NCI-H2196 (cell line): ENCODE data around the gene MLYCD.

Experiments used
- DNase-seq: peaks from one replicate; lab custom pipeline; 2025; ENCODE audit not compliant: unreplicated experiment; lab: John Stamatoyannopoulos, UW

Gene MLYCD

DNA sequence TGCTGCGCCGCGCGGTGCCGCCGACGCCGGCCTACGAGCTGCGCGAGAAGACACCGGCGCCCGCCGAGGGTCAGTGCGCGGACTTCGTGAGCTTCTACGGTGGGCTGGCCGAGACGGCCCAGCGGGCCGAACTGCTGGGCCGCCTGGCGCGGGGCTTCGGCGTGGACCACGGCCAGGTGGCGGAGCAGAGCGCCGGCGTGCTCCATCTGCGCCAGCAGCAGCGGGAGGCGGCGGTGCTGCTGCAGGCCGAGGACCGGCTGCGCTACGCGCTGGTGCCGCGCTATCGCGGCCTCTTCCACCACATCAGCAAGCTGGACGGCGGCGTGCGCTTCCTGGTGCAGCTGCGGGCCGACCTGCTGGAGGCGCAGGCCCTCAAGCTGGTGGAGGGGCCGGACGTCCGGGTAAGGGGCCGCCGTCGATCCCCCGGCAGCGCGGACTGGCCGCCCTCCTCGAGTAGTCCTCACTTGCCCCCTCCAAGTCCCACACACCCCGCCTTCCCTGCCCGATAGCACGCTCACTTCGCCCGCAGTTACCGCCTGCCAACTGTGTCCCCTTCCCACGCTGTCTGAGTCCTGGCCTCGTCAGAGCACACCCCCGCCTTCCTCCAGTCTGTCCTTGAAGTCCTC, 470 bp downstream of the MLYCD start:
- peak; percentile 10 for DNase-seq

DNA sequence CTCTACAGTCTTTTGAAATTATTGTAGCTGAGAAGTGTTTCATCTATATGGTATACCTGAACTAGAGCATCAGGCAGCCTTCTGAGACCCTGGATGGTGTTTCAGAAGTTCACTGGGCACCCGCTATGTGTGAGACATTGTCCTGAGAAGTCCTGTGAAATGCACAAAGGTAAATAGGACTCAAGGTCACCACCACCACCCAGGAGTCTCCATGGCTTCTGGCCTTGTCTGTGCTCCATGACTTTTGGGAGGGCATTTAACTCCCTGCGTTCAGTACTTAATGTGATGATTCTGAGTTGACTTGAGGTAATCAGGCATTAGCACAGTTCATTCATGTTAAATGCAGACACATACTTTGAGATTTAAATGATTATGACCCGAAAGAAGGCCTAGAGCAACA, 1.1 kb downstream of the MLYCD start:
- no peak for DNase-seq

DNA sequence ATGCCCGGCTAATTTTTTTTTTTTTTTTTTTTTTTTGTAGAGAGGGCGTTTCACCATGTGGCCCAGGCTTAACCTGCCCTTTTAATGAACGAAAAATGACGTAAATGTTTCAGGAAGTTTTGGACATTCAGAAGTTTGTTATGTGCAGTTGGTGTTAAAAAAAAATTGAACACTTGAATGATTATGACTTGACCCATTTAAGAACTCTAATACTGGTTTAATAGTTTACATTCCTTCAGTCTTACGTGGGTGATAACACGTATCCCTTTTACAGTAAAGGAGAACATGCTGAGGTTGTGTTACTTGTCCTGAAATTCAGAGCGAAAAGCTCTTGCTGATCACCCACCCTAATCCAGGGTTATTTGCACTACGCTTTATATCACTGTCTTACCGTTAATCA, 1.7 kb downstream of the MLYCD start:
- DNase-seq = no peak

DNA sequence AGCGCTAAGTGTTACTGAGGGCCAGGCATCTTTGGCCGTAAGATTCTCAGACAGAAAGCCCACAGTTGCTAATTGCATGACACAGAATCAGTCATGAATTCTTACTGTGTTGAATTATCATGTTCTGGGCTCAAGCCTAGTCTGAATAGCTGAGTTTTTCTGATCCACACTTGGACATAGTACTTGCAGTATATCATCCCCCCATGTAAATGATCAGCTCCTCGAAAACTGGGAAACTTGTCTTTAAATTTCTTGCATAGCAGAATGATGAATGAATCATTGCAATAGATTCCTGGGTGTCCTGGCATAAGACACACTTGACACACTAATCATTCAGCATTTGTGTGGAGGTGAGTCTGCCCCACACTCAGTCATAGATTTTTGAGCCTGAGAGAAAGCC, 2.2 kb downstream of the MLYCD start:
- DNase-seq = no peak

DNA sequence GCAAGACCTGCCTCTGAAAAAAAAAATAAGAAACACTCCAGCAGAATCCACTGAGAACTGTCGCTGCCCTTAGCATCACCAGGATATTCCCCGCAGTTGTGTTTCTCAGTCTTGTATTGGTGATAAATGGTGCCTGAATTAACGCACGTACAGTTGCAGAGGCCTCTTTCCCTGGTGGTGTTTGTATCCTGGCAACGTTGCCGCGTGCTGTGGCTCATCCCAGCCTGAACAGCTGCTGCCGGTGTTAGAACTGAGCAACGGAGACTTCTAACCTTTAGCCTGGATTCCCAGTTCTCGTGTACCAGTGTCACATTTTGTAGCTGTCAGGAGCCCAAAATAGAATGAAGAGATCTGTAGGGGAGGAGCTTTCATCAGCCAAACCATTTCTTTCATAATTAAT, 4.8 kb downstream of the MLYCD start:
- no peak for DNase-seq

DNA sequence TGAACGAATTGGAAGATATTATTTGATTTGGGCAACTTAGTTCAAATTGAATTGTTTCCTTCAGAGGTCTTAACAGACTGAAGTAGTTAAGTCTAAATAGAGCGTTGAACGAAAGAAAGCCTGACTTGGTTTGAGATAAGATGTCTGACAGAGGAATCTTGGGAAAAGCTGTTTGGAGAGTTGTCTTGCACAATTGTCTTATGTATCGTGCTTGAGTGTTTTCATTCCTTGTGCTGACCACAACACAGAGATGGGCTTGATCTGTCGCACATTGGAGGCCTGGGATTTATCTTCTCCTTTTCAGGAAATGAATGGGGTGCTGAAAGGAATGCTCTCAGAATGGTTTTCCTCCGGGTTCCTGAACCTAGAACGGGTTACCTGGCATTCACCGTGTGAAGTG, 7.8 kb downstream of the MLYCD start:
- no peak for DNase-seq

DNA sequence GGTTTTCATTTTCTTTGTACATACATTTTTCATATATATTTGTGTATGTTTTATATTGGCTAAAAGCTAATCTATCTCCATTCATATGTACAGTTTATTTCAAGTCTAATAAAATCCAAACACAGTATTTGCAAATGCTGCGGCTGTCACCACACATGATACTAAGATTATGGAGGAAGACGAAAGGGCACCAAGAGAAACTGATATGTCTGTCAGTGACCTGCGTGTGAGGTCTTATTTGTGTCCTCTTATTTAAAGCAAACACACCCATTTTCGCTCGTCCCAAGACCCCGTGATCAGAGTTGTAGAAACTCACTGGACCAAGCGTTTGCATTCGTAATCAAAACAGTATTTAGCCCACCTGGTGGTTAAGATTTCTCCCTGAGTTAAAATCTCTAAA, 8.2 kb downstream of the MLYCD start:
- DNase-seq = no peak

DNA sequence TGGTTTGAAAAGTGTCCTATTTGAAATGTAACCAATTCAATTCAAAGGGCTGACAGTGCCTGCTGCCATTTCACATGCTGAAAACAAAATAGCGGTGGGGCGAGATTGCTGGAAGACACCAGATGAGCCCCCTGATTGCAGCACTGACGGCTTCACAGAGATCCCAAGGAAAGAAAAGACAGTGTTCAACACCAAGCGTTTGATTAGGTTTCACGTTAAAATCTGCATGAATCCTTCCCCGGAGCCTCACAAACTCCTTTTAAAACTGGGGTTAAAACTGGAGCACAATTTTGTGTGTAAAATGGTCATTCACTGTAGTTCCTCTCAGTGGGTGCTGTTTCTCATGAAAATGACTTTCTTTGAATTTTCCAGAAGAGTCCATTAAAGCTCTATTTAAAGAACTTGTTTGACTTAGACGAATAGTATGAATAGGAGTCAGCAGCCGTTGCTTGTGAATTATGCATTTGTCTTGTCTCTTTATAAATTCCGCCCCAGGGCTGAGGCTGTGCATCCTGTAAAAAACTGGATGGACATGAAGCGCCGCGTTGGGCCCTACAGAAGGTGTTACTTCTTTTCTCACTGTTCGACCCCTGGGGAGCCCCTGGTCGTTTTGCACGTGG, 8.8 kb downstream of the MLYCD start:
- DNase-seq = no peak

DNA sequence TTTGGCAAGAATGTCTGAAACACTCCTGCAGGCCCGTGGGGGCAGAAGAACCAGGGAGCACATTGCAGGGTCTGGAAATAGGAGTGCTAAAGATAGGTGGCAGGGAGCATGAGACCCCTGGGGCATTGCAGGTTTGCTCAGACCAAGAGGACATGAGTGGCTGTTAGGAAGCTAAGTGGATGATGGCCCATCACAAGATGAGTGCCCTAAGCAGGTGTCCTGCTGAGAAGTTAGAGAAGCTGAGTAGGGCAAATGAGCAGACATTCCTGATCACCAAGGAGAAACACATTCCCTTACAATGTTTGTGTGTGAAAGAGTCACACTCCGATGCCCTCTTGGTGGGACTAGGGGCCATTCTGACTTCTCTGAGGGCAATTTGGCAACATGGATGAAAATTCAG, 9.9 kb downstream of the MLYCD start:
- DNase-seq = no peak

DNA sequence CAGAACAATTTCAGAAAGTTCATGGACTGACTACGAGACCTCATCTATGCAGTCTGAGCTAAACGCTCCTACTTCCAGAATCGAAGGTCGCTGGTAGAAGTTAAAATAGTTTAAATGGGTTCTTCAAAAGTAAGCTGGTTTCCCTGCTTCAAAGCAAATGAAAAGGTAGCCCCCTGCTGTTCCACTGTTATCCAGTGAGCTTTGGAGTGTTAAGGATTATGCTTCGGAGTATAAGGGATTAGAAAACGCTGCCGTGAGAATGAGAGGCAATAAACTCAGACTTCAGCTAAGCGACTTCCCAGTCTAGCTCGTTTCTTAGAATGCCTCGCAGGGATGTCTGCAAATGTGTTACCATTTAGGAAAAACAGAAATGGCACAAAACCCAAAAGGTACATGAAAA, 12.4 kb downstream of the MLYCD start:
- DNase-seq = no peak

DNA sequence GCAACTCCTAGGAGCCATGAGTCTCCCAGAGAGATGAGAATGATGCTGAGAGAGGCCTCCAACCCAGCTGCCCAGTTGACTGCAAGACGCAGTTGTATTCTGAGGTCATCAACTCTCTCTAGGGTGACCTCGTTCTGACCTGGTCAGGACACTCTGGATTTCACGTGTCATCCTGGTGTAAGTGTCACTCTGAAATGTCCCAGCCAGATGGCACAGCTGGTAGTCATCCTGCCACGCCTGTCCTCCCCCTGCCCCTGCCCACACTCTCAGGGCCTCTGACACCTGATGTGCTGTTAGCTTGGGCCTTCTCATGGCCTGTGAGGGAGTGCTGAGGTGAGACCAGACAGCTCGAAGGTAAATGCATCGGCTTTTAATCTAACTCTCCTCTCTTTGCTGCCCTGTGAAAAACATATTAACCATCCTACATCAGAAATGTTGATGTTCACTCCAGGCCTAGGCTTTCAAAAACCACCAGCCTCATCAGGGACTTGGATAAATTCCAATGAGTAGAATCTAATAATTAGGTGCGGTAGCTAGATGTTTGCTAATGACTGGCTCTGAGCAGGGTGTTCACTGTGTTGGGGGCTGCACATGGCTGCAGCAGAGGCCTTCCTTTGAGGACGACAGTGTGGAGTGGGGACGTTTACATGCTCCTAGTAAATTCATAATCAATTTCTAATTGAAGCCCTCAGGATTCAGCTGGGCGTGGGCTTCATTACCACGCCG, 13.8 kb downstream of the MLYCD start:
- no peak for DNase-seq

DNA sequence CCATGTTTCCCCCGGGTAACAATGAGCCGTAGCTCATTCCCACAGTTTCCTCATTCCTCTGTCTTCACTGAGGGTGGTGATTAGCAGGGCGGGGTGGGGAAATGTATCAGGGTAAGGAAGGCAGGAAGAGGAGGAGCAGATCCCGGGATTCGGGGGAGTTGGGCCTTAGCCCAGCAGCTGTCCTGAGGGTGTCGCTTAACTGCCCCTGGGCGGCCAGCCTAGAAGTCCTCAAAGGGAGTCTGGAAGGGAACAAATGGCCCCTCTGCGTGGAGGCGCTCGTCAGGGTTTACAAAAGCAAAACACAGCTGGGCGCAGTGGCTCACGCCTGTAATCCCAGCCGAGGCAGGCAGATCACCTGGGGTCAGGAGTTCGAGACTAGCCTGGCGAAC, 14.3 kb downstream of the MLYCD start:
- no peak for DNase-seq

DNA sequence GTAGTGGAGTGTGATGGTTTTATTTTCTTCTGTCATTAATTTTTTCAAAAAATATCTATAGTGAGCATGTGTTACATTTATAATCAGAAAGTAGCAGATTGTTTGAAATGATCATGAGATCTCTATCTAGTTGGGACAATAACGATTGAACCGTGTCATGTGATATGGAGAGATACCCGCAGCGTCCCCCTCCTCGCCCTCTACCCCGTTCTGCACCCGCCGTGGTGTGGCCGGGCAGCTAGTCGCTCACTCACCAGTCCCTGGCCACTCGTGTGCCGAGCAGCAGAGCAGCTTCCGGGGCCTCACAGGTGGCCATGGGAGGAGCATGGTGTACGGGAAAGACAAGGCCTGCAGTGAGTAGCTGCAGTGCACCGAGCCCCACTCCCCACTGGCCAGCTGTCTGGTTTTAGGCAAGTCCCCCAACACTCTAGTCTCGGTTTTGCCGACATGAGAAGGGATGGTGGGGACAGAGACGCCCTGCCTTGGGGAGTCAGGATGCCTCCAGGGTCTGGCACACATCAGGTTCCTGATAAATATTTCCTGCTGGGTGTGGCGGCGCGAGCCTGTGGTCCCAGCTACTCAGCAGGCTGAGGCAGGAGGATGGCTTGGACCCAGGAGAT, 15.3 kb downstream of the MLYCD start:
- DNase-seq = no peak

DNA sequence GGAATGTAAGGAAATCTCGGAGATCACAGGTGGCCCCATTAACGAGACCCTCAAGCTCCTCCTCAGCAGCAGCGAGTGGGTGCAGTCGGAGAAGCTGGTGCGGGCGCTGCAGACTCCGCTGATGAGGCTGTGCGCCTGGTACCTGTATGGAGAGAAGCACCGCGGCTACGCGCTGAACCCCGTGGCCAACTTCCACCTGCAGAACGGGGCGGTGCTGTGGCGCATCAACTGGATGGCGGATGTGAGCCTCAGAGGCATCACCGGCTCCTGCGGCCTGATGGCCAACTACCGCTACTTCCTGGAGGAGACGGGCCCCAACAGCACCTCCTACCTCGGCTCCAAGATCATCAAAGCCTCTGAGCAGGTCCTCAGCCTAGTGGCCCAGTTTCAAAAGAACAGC, 16.2 kb downstream of the MLYCD start:
- no peak for DNase-seq

DNA sequence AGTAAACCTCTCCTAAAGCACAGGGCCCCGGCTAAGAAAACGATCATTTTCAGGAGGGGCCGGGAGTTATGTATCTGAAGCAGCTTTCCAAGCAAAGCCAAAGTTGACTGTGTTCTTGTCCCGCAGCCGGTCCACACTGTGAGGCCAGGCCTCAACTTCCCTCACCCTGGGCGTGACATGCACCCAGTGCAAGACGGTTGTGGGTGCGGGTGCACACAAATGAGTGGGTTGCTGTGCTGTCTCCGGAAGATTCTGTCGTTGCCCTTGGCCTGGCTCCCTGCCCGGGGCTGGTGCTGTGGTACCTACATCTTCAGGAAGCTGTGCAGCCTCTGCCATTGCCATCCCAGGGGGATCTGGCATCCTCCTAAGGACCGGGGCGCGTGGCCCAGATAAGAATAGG, 16.6 kb downstream of the MLYCD start:
- DNase-seq = no peak

DNA sequence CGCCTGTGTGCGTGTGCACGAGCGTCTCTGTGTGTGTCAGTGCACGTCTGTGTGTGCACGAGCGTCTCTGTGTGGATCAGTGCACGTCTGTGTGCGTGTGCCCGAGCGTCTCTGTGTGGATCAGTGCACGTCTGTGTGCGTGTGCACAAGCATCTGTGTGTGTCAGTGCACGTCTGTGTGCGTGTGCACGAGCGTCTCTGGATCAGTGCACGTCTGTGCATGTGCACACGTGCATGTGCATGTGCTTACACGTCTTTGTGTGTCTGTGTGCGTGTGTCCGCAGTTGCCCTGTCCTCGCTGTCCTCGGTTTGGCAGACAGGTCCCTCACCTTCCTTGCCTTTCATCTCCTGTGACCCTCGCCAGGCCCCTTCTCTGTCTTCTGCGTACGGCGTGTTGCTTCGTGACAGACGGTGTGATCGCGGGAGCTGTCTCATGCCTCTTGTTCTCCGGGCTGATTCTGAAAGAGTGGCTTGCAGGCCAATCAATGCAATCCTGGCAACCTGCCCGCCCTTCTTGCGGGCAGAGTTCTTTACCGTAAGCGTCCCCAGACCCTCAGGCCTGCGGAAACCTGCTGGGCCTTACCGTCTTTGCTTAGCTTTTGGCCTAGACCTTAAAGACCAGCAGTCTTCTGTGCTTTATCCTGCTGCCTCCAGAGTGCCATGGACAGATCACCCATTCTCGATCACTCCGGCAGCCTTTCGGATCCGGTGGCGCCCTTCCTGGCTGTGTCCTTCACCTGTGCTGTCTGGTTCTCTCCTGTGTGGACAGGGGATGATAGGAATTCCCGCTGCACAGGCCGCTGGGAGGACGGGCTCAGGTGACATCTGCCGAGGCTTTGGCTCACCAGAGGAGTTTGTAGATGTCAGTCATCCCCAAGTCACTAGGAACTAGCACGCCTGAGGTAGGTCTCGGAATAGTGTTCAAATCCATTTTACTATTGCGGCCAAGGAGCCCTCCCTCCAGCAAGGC, 18.5 kb downstream of the MLYCD start:
- DNase-seq = no peak

DNA sequence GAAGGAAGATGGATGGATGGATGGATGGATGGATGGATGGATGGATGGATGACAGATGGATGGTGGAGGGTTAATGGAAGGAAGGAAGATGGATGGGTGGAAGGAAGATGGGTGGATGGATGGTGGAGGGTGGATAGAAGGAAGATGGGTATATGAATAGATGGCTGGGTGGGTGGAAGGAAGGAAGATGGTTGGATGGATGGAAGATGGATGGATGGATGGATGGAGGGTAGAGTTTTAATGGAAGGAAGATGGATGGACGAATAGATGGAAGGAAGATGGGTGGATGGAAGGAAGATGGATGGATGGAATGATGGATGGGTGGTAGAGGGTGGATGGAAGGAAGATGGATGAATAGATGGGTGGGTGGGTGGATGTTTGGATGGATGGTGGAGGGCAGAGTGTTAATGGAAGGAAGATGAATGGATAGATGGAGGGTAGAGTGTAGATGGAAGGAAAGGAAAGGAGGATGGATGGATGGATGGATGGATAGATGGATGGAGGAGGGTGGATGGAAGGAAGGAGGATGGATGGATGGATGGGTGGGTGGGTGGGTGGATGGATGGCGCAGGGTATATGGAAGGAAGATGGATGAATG, 22.1 kb downstream of the MLYCD start:
- DNase-seq = no peak

DNA sequence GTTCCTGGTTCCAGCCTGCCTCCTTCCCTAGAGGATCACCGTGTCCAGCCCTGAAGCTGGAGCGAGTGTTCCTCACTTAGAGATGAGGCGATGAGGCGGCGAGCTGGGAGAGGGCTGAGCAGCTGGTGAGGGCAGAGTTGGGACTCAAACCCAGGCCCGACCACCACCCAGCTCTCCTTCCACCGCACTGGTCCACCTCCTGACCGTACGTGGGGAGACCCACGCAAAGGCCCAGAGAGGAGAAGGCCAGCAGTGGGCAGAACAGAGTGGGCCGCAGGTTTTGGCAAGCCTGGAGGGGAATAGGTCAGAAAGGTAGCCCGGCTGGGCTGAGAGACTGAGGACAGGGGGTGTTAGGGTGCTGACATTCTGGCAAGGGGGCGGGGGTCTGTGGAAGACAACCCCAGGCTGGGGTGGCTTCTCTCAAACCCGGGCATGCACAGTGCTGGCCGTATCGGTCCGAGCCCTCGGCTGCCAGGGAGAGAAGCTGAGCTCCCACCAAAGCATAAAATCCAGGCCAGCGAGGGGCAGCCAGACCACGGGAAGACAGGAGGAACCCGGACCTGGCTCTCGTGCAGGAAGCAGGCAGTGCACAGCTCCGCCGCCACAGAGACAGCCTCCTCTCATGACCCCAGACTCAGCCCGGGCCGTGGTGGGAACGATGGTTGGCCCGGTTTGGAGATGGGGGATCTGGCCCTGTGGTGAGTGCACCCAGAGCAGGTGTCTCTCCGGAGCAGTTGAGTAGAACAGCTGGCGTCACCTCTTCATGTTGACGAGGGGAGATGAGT, 24.9 kb downstream of the MLYCD start:
- DNase-seq = no peak

DNA sequence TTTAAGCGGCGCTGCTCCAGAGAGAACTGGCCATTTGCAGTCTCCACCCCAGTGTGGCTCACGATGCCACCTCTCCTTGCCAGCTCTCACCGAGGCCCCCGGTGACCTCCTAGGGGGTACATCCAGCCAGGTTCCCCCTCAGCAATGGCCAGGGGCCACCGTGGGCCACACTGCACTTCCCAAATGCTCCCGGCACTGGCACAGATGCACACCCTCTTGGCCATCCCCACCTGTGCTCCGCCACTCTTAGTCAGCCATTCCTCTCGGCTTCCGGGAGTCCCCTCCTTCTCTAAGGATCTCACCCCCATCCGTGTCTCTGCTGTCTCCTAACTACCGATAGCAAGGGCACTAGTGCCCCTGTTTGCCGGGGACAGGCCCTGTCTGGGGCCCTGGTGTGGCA, 25.8 kb downstream of the MLYCD start:
- DNase-seq = no peak
